GM12892 (cell line): ENCODE results near the gene TWF2.

Experiments
- POLR2A ChIP-seq: IDR thresholded peaks from 2 replicates; pipeline ENCODE4 v1.6.1; 2011; ENCODE audit warnings: low read depth, low read length, control low read depth
- POLR2AphosphoS5 ChIP-seq: IDR thresholded peaks from 2 replicates; pipeline ENCODE4 v1.6.1; 2011; ENCODE audit warnings: low read depth, low read length, control low read depth
- TAF1 ChIP-seq: IDR thresholded peaks from 2 replicates; pipeline ENCODE4 v1.6.1; 2011; ENCODE audit warnings: low read depth, mild to moderate bottlenecking, control low read depth, low read length, borderline replicate concordance

GRCh38 chr3:52210550-52211046, 28.4 kb downstream of the TWF2 start:
- TF ChIP-seq POLR2AphosphoS5 (no peak), POLR2A (no peak), TAF1 (no peak)
